Progenitor cell of endocrine pancreas (in vitro differentiated cells): Measurements from ENCODE around the gene POU5F1. TPM values are rescaled to one million over a fixed set of nuclear protein-coding genes. Genes with fewer than 3 reads are reported as not detected.
"Not testable (repeated sequence)": the region's sequence is repeated elsewhere in the genome, so short reads cannot be mapped to it uniquely, and the experiment has no call there.

ENCODE experiments used
- DNase-seq: peaks from one replicate; pipeline ENCODE4 v3.0.0; 2021; ENCODE audit warnings: low spot score; ENCODE audit not compliant: unreplicated experiment
- H3K27ac Mint-ChIP-seq: 2 replicates; pipeline ENCODE4 v1.8.0; 2021; ENCODE audit warnings: mild to moderate bottlenecking, moderate library complexity, mixed read lengths
- H3K27me3 Mint-ChIP-seq: 2 replicates; pipeline ENCODE4 v1.8.0; 2021; ENCODE audit warnings: mixed read lengths
- H3K36me3 Mint-ChIP-seq: 2 replicates; pipeline ENCODE4 v1.8.0; 2022; ENCODE audit warnings: mixed read lengths; ENCODE audit not compliant: insufficient read depth
- H3K4me1 Mint-ChIP-seq: 2 replicates; pipeline ENCODE4 v1.8.0; 2021; ENCODE audit warnings: low read depth, mixed read lengths
- H3K4me3 Mint-ChIP-seq: 2 replicates; pipeline ENCODE4 v1.8.0; 2021; ENCODE audit warnings: low read depth, mild to moderate bottlenecking, moderate library complexity, mixed read lengths
- H3K9me3 Mint-ChIP-seq: 2 replicates; pipeline ENCODE4 v1.8.0; 2021; ENCODE audit warnings: low read depth, mixed read lengths
- CTCF ChIP-seq: fragments of 200-600 bp; sonication (generic); IDR thresholded peaks from one replicate; pipeline ENCODE4 v1.5.0; 2021; ENCODE audit warnings: antibody characterized with exemption, mild to moderate bottlenecking; ENCODE audit not compliant: unreplicated experiment
- total RNA-seq: library from RNA; stranded (reverse); gene quantifications from 2 replicates; pipeline ENCODE4 v1.2.1, GENCODE V29; 2021

Gene POU5F1
- total RNA-seq, 1 donor from 2014 or later, result 1.6 TPM

GRCh38 chr6:31168606-31169005 lies 1.9 kb downstream of the POU5F1 start:
- H3K27me3 Mint-ChIP-seq, result peaks cover 36% of the 10 kb centered on the region
- TF ChIP-seq CTCF, result no peak
- DNase-seq, result no peak
- no peaks in the 10 kb centered on the region for H3K9me3 Mint-ChIP-seq
- H3K36me3 Mint-ChIP-seq, result no peaks in the 10 kb centered on the region
- no peak overlapping the region for H3K27ac Mint-ChIP-seq
- no peaks in the 10 kb centered on the region for H3K4me1 Mint-ChIP-seq
- H3K4me3 Mint-ChIP-seq, result no peak overlapping the region

GRCh38 chr6:31165986-31166385 lies 4.5 kb downstream of the POU5F1 start:
- H3K9me3 Mint-ChIP-seq, result no peaks in the 10 kb centered on the region
- no peak for TF ChIP-seq CTCF
- no peak overlapping the region for H3K27ac Mint-ChIP-seq
- H3K27me3 Mint-ChIP-seq, result peaks cover 25% of the 10 kb centered on the region
- H3K36me3 Mint-ChIP-seq, result no peaks in the 10 kb centered on the region
- H3K4me3 Mint-ChIP-seq, result no peak overlapping the region
- no peak for DNase-seq
- no peaks in the 10 kb centered on the region for H3K4me1 Mint-ChIP-seq

- H3K9me3 Mint-ChIP-seq, H3K36me3 Mint-ChIP-seq, H3K4me1 Mint-ChIP-seq, H3K4me3 Mint-ChIP-seq, H3K27ac Mint-ChIP-seq, DNase-seq: not testable (repeated sequence)
- H3K27me3 Mint-ChIP-seq, result peaks cover 23% of the 10 kb centered on the region
Measured at GRCh38 chr6:31165064-31165832, 5.2 kb downstream of the POU5F1 start.

GRCh38 chr6:31164475-31165063 lies 5.9 kb downstream of the POU5F1 start:
- not testable (repeated sequence) for DNase-seq, H3K4me1 Mint-ChIP-seq, H3K36me3 Mint-ChIP-seq, H3K27ac Mint-ChIP-seq, H3K4me3 Mint-ChIP-seq, H3K9me3 Mint-ChIP-seq
- H3K27me3 Mint-ChIP-seq, result peaks cover 20% of the 10 kb centered on the region

GRCh38 chr6:31163922-31164321 lies 6.6 kb downstream of the POU5F1 start:
- DNase-seq, result no peak
- TF ChIP-seq CTCF, result no peak
- Mint-ChIP-seq H3K27ac (no peak overlapping the region), H3K36me3 (no peaks in the 10 kb centered on the region), H3K4me3 (no peak overlapping the region), H3K27me3 (peaks cover 17% of the 10 kb centered on the region), H3K9me3 (no peaks in the 10 kb centered on the region), H3K4me1 (peaks cover 3% of the 10 kb centered on the region)

- no peak overlapping the region for H3K27ac Mint-ChIP-seq
Measured at GRCh38 chr6:31162463-31163165, 7.9 kb downstream of the POU5F1 start.

More at GRCh38 chr6:31162463-31163165, 7.9 kb downstream of the POU5F1 start:
- DNase-seq, result no peak
- H3K9me3 Mint-ChIP-seq, result no peaks in the 10 kb centered on the region
- TF ChIP-seq CTCF, result no peak
- no peaks in the 10 kb centered on the region for H3K36me3 Mint-ChIP-seq
- peaks cover 10% of the 10 kb centered on the region for H3K4me1 Mint-ChIP-seq
- no peak overlapping the region for H3K4me3 Mint-ChIP-seq
- peaks cover 11% of the 10 kb centered on the region for H3K27me3 Mint-ChIP-seq
